Naive B cell (primary cell): ENCODE results near the gene BMP6. TPM values are rescaled to one million over a fixed set of nuclear protein-coding genes. Genes with fewer than 3 reads are reported as not detected.

Experiments
- ATAC-seq, 2 donors: fragments of 150-1000 bp; cut with Tn5 transposase; 2 replicates each; pipeline ENCODE4 v1.10.0; 2021; ENCODE audit warnings: low read depth in 2 of 2, mild to moderate bottlenecking in 2 of 2, moderate library complexity in 2 of 2
- DNase-seq: peaks from one replicate; pipeline ENCODE4 v3.0.0; 2022
- H3K27ac Mint-ChIP-seq, 6 donors: one replicate each; pipeline ENCODE4 v1.8.0; 2020 to 2022; ENCODE audit warnings: mild to moderate bottlenecking in 6 of 6, mixed read lengths in 6 of 6, moderate library complexity in 5 of 6, inconsistent platforms in 2 of 6
- H3K27me3 Mint-ChIP-seq, 3 donors: one replicate each; pipeline ENCODE4 v1.8.0; 2021 to 2022; ENCODE audit warnings: mixed read lengths in 3 of 3, mild to moderate bottlenecking in 1 of 3
- H3K36me3 Mint-ChIP-seq, 2 donors: one replicate each; pipeline ENCODE4 v1.8.0; 2020 to 2022; ENCODE audit warnings: mixed read lengths in 2 of 2, inconsistent platforms in 1 of 2, mild to moderate bottlenecking in 1 of 2
- H3K4me1 Mint-ChIP-seq, 3 donors: one replicate each; pipeline ENCODE4 v1.8.0; 2020 to 2022; ENCODE audit warnings: mixed read lengths in 3 of 3, inconsistent platforms in 1 of 3, mild to moderate bottlenecking in 1 of 3, moderate library complexity in 1 of 3
- H3K4me3 Mint-ChIP-seq, 8 donors: one replicate each; pipeline ENCODE4 v1.8.0; 2020 to 2022; ENCODE audit warnings: mild to moderate bottlenecking in 8 of 8, mixed read lengths in 8 of 8, moderate library complexity in 8 of 8, inconsistent platforms in 2 of 8
- H3K9me3 Mint-ChIP-seq, 7 donors: one replicate each; pipeline ENCODE4 v1.8.0; 2020 to 2022; ENCODE audit warnings: mixed read lengths in 7 of 7, mild to moderate bottlenecking in 5 of 7, inconsistent platforms in 2 of 7, moderate library complexity in 1 of 7
- polyA plus RNA-seq, 6 donors: library from polyadenylated mRNA; unstranded; fragments of 300-500 nt; fragmentation: Illumina TruSeq; gene quantifications; one replicate each; pipeline ENCODE4 v1.2.3, GENCODE V29; 2021; ENCODE audit warnings: low read depth in 6 of 6

The BMP6 gene
- polyA plus RNA-seq, 6 donors from 2014 or later = 0.23 to 1.0 (median 0.63) TPM; not detected in 2

DNA sequence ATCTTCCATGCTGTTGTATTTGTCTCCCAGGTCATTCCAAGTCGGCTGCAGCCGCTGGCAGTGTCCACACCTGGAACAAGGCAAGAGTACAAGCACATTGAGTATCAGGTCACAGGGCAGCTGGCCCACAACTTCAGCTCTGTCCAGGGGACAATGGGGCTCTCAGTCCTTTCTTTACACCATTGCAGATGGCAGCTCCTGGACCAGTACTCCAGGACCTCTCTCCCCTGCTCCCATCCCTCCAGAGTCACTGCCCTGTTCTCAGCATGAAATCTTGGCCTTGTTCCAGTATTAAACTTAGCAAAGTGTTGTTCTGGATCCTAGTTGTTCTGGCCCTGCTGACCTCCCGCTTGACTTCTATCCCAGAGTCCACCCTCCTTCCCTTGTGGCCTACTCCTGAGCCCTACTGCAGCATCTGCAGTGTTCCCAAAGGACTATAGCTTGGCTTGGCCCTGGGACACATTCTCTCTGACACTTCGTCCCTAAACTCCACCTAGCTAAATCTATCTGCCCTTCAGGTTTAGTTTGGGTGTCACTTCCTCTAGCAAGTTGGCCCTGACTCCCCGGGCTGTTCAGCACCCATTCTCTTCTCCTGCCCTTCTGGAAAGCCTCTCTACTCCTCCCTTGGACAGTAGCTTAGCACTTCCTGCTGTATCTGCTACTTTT lies 178.9 kb downstream of the BMP6 start:
- no peaks in the 10 kb centered on the region for H3K27me3 Mint-ChIP-seq
- H3K27ac Mint-ChIP-seq = peak overlapping the region; percentile 4 to 93 (median 74)
- DNase-seq = no peak
- H3K9me3 Mint-ChIP-seq = no peaks in the 10 kb centered on the region
- H3K36me3 Mint-ChIP-seq = peaks cover 34 to 42% of the 10 kb centered on the region in 2 donors
- peaks cover 32 to 65% (median 47%) of the 10 kb centered on the region in 3 donors for H3K4me1 Mint-ChIP-seq
- no peak for ATAC-seq
- no peak overlapping the region for H3K4me3 Mint-ChIP-seq

DNA sequence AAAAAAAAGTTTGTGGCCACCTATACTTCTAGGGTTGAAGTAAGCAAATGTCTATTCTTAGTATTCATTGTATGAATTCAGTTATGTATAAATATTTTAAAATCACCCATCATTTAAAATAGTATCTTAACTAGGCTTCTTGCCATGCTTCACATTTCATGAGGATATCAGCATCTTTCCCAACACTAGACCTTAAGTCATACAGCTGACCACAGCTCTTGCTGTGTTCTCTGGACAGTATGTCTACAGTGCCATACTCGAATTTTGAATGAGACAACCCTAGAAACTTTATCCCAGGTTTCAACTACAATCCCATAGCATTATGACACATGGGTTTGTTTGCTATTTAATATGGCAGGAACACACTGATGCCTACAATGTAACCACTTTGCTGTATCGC lies 179.5 kb downstream of the BMP6 start:
- ATAC-seq (no peak), DNase-seq (no peak)
- Mint-ChIP-seq H3K36me3 (peaks cover 28 to 36% of the 10 kb centered on the region in 2 donors), H3K27ac (peak overlapping the region in 2 of 6 donors; percentile 4 to 91), H3K27me3 (no peaks in the 10 kb centered on the region), H3K4me3 (no peak overlapping the region), H3K4me1 (peaks cover 28 to 59% (median 42%) of the 10 kb centered on the region in 3 donors), H3K9me3 (no peaks in the 10 kb centered on the region)

DNA sequence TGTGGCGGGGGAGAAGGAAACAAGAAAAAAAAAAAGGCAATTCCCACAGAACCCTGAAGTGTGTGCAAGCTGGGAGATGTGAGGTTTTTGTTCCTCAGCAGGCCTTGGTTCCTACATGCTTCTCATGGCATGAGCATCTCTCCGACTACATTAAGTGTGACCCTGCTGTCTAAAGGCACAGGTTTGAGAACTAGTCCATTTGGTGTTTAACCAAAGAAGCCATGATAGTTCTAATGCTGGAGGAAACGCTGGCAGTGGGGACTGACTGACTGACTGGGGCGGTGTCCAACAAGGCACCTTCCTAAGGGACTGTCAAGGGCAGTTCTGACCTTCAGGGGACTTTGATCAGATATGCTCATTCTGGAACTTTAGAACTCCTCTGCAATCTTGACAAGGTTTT lies 180.8 kb downstream of the BMP6 start:
- H3K9me3 Mint-ChIP-seq = no peaks in the 10 kb centered on the region
- DNase-seq = no peak
- H3K4me1 Mint-ChIP-seq = peaks cover 15 to 45% (median 29%) of the 10 kb centered on the region in 3 donors
- peak overlapping the region in 3 of 8 donors; percentile 22 to 88 (median 63) for H3K4me3 Mint-ChIP-seq
- H3K27me3 Mint-ChIP-seq = no peaks in the 10 kb centered on the region
- H3K27ac Mint-ChIP-seq = peak overlapping the region in 1 of 6 donors; percentile 33
- peaks cover 14 to 24% of the 10 kb centered on the region in 2 donors for H3K36me3 Mint-ChIP-seq
- no peak for ATAC-seq

DNA sequence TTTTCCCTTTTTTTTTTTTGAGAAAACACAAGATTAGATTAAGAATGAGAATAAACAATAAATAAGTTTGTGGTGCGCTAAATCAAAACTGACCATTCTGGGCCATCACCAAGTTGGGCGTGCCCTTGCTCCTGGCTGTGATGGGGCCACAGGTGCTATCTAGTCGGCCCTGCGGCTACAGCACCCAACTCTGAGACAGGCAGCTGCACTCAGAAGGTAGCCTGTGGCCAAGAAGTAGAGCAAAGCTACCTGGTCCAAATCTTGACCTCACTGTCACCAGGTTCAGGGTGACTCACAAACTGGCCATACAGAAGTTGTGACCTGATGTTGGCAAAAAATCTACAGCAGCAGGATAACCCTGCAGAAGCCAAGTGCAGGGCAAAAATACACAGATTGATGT lies 181.3 kb downstream of the BMP6 start:
- H3K9me3 Mint-ChIP-seq = no peaks in the 10 kb centered on the region
- no peak overlapping the region for H3K27ac Mint-ChIP-seq

DNA sequence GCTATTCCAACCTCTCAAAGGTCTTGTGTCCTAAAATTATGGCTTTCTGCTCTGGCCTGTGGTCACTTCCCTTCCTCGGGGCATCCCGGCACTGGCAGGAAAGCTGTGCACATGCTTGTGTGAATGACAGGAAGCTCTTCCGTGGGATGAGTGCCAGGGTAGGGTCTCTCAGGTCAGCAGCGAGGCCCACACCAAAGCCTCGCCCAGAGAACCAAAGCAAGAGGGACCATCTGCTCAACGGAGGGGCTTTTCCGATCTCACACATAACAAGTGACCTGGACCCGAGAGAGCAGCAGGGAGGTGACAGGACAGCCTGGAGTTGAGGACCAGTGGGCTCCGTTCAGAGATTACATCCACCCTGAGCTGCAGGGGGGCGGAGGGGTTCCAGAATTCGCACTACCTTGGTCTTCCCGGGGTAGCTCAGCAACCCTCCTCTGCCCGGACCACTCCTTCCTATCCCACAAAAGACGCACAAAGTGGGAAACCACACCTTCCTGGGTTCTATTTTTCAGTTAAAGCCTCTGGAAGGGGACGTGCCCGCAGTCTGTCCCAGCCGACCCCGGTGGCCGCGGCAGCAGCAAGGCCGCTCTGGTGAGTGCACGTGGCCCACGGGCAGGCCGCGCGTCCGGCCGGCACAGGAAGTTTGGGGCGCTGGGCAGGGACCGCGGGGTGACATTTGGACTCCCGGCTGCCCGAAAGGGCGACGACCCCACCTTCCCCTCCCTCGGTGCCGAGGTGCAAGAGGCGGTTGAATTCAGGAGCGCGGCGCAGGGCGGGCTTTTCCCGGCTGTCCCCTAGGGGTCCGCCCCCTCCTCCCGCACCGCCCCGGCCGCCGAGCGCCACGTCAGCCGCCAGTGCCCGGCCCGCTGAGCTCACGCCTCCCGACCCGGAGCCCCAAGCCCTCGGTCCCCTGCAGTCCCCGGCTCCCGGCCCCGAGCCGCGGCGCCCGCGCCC lies 183.7 kb downstream of the BMP6 start:
- Mint-ChIP-seq H3K27ac (peak overlapping the region; percentile 33 to 62 (median 56)), H3K27me3 (no peaks in the 10 kb centered on the region), H3K36me3 (peaks cover 4% of the 10 kb centered on the region in 2 donors), H3K4me3 (peak overlapping the region in 7 of 8 donors; percentile 81 to 95 (median 88)), H3K4me1 (peaks cover 13 to 38% (median 18%) of the 10 kb centered on the region in 3 donors), H3K9me3 (no peaks in the 10 kb centered on the region)
- ATAC-seq = peak; percentile 26 to 40
- no peak for DNase-seq

More for the DNA sequence above, 181.3 kb downstream of the BMP6 start:
- Mint-ChIP-seq H3K27me3 (no peaks in the 10 kb centered on the region), H3K4me1 (peaks cover 15 to 41% (median 26%) of the 10 kb centered on the region in 3 donors), H3K36me3 (peaks cover 11 to 20% of the 10 kb centered on the region in 2 donors), H3K4me3 (peak overlapping the region in 3 of 8 donors; percentile 22 to 88 (median 63))
- ATAC-seq = no peak
- DNase-seq = no peak

DNA sequence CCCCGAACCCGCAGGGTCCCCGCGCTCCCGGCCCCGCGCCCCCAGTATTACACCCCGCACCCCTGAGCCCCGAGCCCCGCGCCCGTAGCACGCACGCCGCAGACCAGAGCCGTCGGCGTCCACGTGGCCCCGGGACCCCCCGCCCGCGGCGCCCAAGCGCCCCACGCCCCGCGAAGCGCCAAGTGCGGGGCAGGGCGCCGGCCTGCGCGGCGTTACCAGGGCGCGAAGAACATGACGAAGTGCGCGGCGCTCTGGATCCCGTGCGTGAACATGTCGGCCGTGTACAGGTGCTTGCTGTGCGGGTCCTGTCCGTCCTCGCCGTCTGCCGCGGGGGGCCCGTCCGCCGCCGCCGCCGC lies 184.4 kb downstream of the BMP6 start:
- ATAC-seq (peak in 1 of 2 donors; percentile 40), DNase-seq (no peak)
- Mint-ChIP-seq H3K36me3 (no peaks in the 10 kb centered on the region), H3K9me3 (no peaks in the 10 kb centered on the region), H3K27ac (no peak overlapping the region), H3K4me3 (peak overlapping the region in 2 of 8 donors; percentile 88 to 94), H3K4me1 (peaks cover 7 to 32% (median 11%) of the 10 kb centered on the region in 3 donors), H3K27me3 (no peaks in the 10 kb centered on the region)

DNA sequence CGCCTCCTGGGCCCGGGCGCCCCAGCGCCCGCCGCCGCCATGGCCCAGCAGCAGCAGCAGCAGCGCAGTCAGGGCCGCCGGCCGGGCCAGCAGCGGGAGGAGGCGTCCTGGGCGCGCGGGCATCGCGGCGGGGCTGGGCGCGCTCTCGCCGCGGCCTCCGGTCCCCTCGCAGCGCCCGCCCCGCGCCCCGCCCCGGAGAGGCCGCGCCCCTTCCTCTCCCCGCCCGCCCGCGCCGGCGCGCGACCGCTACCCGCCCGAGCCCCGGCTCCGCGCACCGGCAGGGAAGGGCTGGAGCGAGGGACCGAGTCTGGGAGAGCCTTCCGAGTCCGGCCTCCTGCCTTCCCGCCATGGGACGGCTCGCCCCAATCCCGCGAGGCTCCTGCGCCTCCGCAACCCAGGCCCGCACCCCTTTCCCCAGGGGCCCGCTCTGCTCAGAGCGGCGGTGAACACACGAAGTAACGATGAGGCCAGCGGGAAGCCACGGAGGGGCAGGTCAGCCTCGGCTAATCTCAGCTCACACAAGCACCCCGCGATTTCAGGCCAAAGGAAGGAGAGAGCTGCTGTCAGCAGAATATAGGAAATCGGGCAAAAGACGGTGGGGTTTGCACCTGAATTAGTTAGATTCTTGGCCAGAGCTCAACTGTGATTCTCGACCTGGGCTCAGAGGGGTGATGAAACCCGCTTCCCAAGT lies 184.9 kb downstream of the BMP6 start, which contains the start of gene TXNDC5:
TXNDC5 (minus strand) TSS at position 135 of the 691 bp plus-strand sequence; CDS start at position 123, 12 bp downstream.
- peak within 1 kb of the TSS in 7 of 8 donors; percentile 86 to 95 (median 88) for H3K4me3 Mint-ChIP-seq
- no peaks in the 10 kb centered on the region for H3K36me3 Mint-ChIP-seq
- peak; percentile 82 for ATAC-seq
- H3K4me1 Mint-ChIP-seq = peaks cover 6 to 32% (median 10%) of the 10 kb centered on the region in 3 donors
- peak; percentile 71 for DNase-seq
- H3K27me3 Mint-ChIP-seq = no peaks in the 10 kb centered on the region
- H3K27ac Mint-ChIP-seq = peak within 1 kb of the TSS; percentile 56 to 91 (median 61)
- no peaks in the 10 kb centered on the region for H3K9me3 Mint-ChIP-seq

DNA sequence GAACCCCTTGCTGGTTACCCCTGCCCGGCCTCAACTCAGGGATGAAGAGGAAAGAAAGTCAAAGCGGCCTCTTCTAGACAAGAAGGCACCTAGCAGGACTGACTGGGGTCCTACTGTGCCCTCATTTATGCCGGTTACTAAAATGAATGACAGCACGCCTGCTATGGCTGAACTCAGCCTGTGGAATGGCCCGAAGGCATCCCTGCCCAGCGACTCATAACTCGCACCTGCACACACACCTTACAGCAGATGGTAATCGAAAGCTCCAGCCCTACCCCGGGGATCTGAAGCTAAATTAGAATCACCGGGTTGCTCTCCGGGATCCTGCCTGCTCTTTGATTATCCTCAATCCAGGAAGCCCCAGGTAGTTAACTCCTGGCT lies 185.4 kb downstream of the BMP6 start:
- no peaks in the 10 kb centered on the region for H3K36me3 Mint-ChIP-seq
- no peak for DNase-seq

DNA sequence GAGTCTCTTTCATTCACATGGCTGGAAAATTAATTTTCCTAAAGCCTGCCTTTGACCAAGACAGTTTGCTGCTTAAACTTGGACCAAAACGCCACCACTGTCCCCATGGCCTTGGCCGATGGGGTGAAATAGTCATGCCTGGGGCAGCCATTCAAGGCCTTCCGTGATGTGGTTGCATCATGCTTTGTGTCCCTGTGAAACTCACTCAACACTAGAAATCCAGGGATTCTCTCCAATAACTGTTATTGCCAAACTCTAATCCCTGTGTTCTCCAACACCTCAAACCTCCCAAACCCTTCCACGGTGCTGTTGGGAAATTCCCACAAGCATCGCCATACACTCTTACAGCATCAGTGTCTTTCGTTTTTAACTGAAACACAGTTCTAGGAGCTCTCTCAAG lies 186.1 kb downstream of the BMP6 start:
- Mint-ChIP-seq H3K4me3 (no peak overlapping the region), H3K27ac (no peak overlapping the region), H3K27me3 (no peaks in the 10 kb centered on the region), H3K36me3 (no peaks in the 10 kb centered on the region), H3K9me3 (no peaks in the 10 kb centered on the region), H3K4me1 (peaks cover 12 to 25% (median 15%) of the 10 kb centered on the region in 3 donors)
- no peak for ATAC-seq
- DNase-seq = no peak

More for the DNA sequence above, 185.4 kb downstream of the BMP6 start:
- peak overlapping the region in 2 of 6 donors; percentile 2 to 88 for H3K27ac Mint-ChIP-seq
- H3K4me1 Mint-ChIP-seq = peaks cover 6 to 32% (median 10%) of the 10 kb centered on the region in 3 donors
- H3K4me3 Mint-ChIP-seq = peak overlapping the region in 2 of 8 donors; percentile 86 to 93
- no peak for ATAC-seq
- no peaks in the 10 kb centered on the region for H3K9me3 Mint-ChIP-seq
- H3K27me3 Mint-ChIP-seq = no peaks in the 10 kb centered on the region

DNA sequence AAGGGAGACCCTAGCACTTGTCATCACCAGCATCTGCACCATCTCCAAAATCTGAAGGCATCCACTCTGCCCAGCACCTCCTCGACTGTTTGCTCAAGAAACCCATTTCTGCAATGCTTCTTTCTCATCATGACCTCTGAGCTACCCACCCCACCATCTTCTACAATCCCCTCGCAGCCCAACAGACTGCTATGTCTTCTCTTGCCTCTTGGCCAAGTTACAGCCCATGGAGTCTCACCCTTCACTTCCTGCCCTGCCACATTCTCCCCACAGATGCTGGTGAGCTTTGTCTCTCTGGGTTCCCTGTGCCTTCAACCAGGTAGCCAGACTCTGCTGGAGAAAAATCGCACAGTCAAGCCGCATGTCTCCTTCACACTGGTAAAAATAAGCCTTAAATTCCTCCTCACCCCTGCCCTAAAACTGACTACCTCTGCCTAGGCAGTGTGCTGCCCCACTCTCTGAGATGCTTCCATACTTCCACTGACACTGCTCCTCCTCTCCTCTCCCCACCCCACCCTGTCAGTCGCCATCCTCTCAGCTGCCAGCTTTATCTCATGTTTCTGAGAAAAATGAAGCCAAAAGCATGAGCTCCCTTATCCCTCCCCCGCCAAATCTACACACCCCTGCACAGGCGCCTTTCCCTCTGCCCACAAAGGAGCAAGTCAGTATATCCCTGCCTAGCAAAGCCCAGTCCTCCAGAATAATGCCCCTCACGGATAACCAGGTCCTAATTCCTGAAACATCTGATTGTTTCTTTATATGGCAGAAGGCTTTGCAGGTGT lies 187.0 kb downstream of the BMP6 start:
- Mint-ChIP-seq H3K9me3 (no peaks in the 10 kb centered on the region), H3K27ac (no peak overlapping the region), H3K4me3 (no peak overlapping the region), H3K36me3 (no peaks in the 10 kb centered on the region), H3K4me1 (peaks cover 17 to 21% (median 19%) of the 10 kb centered on the region in 3 donors), H3K27me3 (no peaks in the 10 kb centered on the region)
- ATAC-seq (no peak), DNase-seq (no peak)

DNA sequence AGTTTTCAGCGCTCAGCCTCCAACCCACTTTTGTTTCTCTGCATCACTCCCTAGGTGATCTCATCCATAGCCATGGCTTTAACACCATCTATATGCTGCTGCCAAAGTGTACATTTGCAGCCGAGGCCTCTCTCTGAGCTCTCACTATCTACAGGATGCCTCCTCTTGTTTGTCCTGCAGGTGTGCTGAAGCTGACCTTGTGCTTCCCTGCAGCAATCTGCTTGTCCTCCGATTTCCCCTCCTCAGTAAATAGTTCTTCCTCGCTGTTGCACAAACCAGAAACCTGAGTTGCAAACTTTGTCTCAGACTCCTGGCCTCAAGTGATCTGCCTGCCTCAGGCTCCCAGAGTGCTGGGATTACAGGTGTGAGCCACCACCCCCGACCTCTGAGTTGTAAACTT lies 188.4 kb downstream of the BMP6 start:
- no peak for DNase-seq
- Mint-ChIP-seq H3K27ac (no peak overlapping the region), H3K9me3 (no peaks in the 10 kb centered on the region), H3K36me3 (no peaks in the 10 kb centered on the region), H3K4me1 (peaks cover 4 to 23% (median 21%) of the 10 kb centered on the region in 3 donors), H3K4me3 (no peak overlapping the region), H3K27me3 (no peaks in the 10 kb centered on the region)
- no peak for ATAC-seq

DNA sequence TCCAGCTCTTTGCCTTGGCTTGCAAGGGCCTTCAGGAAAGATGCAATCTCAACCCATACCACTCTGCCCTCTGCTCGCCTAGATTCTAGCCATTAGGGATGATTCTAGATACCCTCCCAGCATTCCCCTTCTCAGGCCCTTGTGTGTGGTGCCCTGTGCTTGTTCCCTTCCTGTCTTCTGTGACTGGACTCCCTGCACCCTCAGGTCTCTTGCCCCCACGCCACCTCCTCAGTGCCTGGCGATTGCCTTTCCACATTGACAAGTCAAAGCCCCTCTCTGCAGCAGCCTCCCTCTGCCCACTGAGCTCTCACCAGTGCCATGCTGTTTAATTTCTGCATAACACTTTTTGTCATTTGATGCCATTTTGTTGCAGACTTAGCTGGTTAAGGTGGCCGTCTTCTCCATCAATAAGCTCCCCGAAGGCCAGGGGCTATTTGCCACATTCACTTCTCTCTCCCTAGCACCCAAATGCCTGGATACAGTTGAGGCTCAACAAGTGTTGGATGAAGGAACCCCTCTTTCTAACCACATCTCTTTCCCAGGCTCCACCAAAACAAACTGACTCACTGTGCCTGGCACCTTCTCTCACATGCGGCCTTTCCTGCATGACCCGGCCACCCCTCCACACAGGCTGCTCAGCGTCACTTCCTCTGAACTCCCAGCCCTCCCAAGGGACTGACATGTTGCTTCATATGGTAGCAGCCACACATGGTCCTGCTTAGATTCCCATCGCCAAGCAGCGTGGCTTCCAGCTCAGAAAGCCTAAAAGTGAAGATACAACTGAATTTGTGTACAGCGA lies 189.3 kb downstream of the BMP6 start:
- no peak overlapping the region for H3K27ac Mint-ChIP-seq
- H3K36me3 Mint-ChIP-seq = no peaks in the 10 kb centered on the region
- ATAC-seq (peak; percentile 16 to 21), DNase-seq (peak; percentile 39)
- H3K27me3 Mint-ChIP-seq = no peaks in the 10 kb centered on the region
- H3K4me1 Mint-ChIP-seq = peaks cover 0 to 19% (median 18%) of the 10 kb centered on the region in 3 donors
- no peaks in the 10 kb centered on the region for H3K9me3 Mint-ChIP-seq
- no peak overlapping the region for H3K4me3 Mint-ChIP-seq
